A549 (cell line): Measurements from ENCODE around the gene SPPL2C. TPM values are rescaled to one million over a fixed set of nuclear protein-coding genes. Genes with fewer than 3 reads are reported as not detected.

Experiments
- BCL3 ChIP-seq: fragments of >200 bp; sonication (Bioruptor Twin); formaldehyde crosslinking; IDR thresholded peaks from 3 replicates; pipeline ENCODE4 v1.6.1; 2016
- BHLHE40 ChIP-seq: IDR thresholded peaks from 2 replicates; pipeline ENCODE4 v1.6.1; 2012; ENCODE audit warnings: low read depth, low read length, inconsistent platforms
- CBX2 ChIP-seq: fragments of 200-600 bp; sonication (generic); IDR thresholded peaks from 2 replicates; pipeline ENCODE4 v1.6.1; 2016; ENCODE audit warnings: low read depth, mild to moderate bottlenecking, borderline replicate concordance
- CEBPB ChIP-seq, 2 experiments: fragments of >200 bp in 1 of 2; sonication (Bioruptor Twin) in 1 of 2; formaldehyde crosslinking in 1 of 2; IDR thresholded peaks; 2 replicates each; pipeline ENCODE4 v1.6.1; 2012 to 2016
- CHD4 ChIP-seq: fragments of 200-600 bp; sonication (generic); IDR thresholded peaks from 2 replicates; pipeline ENCODE4 v1.6.1; 2016; ENCODE audit warnings: antibody characterized with exemption, mild to moderate bottlenecking, borderline replicate concordance
- CTCF ChIP-seq: fragments of >200 bp; sonication (Bioruptor Twin); formaldehyde crosslinking; IDR thresholded peaks from 3 replicates; pipeline ENCODE4 v1.5.1; 2016
- E2F6 ChIP-seq: IDR thresholded peaks from 2 replicates; pipeline ENCODE4 v1.6.1; 2012; ENCODE audit warnings: low read depth, borderline replicate concordance
- EHF ChIP-seq: fragments of 250-450 bp; sonication (Bioruptor Pico); IDR thresholded peaks from 2 replicates; pipeline ENCODE4 v1.5.0; 2020; ENCODE audit warnings: mild to moderate bottlenecking
- FOSB ChIP-seq: fragments of 250-450 bp; sonication (Bioruptor Pico); IDR thresholded peaks from 2 replicates; pipeline ENCODE4 v1.5.0; 2020; ENCODE audit warnings: mild to moderate bottlenecking, moderate library complexity
- FOSL2 ChIP-seq, 2 experiments: fragments of 450-650 bp in 1 of 2; fragments of >200 bp in 1 of 2; sonication (Bioruptor Twin) in 1 of 2; formaldehyde crosslinking; IDR thresholded peaks; 2 replicates each; pipeline versions ENCODE4 v1.5.0 to v1.6.1; 2016 to 2020; ENCODE audit warnings: mild to moderate bottlenecking in 1 of 2, moderate library complexity in 1 of 2
- FOXS1 ChIP-seq: fragments of 250-450 bp; sonication (Bioruptor Pico); IDR thresholded peaks from 2 replicates; pipeline ENCODE4 v1.5.0; 2020; ENCODE audit warnings: mild to moderate bottlenecking, moderate library complexity
- HEYL ChIP-seq: fragments of 250-450 bp; sonication (Bioruptor Pico); IDR thresholded peaks from 2 replicates; pipeline ENCODE4 v1.8.0; 2021; ENCODE audit warnings: mild to moderate bottlenecking, moderate library complexity
- HMGXB4 ChIP-seq: fragments of 250-450 bp; sonication (Bioruptor Pico); IDR thresholded peaks from 2 replicates; pipeline ENCODE4 v1.5.0; 2021; ENCODE audit warnings: mild to moderate bottlenecking, moderate library complexity, borderline replicate concordance
- HOXA7 ChIP-seq: fragments of 250-450 bp; sonication (Bioruptor Pico); IDR thresholded peaks from 2 replicates; pipeline ENCODE4 v1.5.0; 2020; ENCODE audit warnings: mild to moderate bottlenecking, moderate library complexity
- HOXB5 ChIP-seq: fragments of 250-450 bp; sonication (Bioruptor Pico); IDR thresholded peaks from 2 replicates; pipeline ENCODE4 v1.5.0; 2020; ENCODE audit warnings: mild to moderate bottlenecking, moderate library complexity
- JUN ChIP-seq, 2 experiments: fragments of >200 bp; sonication (Bioruptor Twin); formaldehyde crosslinking; IDR thresholded peaks; 2 replicates in 1 of 2; 3 replicates in 1 of 2; pipeline ENCODE4 v1.6.1; 2016 to 2017
- KDM1A ChIP-seq: fragments of 200-600 bp; sonication (generic); IDR thresholded peaks from 2 replicates; pipeline ENCODE4 v1.6.1; 2016; ENCODE audit warnings: low read depth, mild to moderate bottlenecking
- KDM5A ChIP-seq: fragments of 200-600 bp; sonication (generic); IDR thresholded peaks from 2 replicates; pipeline ENCODE4 v1.6.1; 2016; ENCODE audit warnings: antibody characterized with exemption, mild to moderate bottlenecking
- MAFK ChIP-seq: fragments of 450-650 bp; IDR thresholded peaks from 2 replicates; pipeline ENCODE4 v1.6.1; 2014; ENCODE audit not compliant: partially characterized antibody
- MAX ChIP-seq: IDR thresholded peaks from 2 replicates; pipeline ENCODE4 v1.6.1; 2012
- MAZ ChIP-seq: fragments of 150-350 bp; IDR thresholded peaks from 2 replicates; pipeline ENCODE4 v1.6.1; 2014; ENCODE audit warnings: antibody characterized with exemption, low read depth, low read length, borderline replicate concordance
- NFE2L2 ChIP-seq: fragments of 150-350 bp; conservative IDR thresholded peaks from 2 replicates; pipeline ENCODE4 v1.6.1; 2014; ENCODE audit warnings: low read length
- NPAS2 ChIP-seq: fragments of 250-450 bp; sonication (Bioruptor Pico); IDR thresholded peaks from 2 replicates; pipeline ENCODE4 v1.8.0; 2022; ENCODE audit warnings: mild to moderate bottlenecking, moderate library complexity, borderline replicate concordance
- NR3C1 ChIP-seq: fragments of >200 bp; sonication (Bioruptor Twin); formaldehyde crosslinking; IDR thresholded peaks from 3 replicates; pipeline ENCODE4 v1.6.1; 2017
- PBX3 ChIP-seq: IDR thresholded peaks from 2 replicates; pipeline ENCODE4 v1.6.1; 2012
- PHF8 ChIP-seq: fragments of 200-600 bp; sonication (generic); IDR thresholded peaks from 2 replicates; pipeline ENCODE4 v1.6.1; 2016; ENCODE audit warnings: low read depth, mild to moderate bottlenecking, antibody characterized with exemption, moderate library complexity, borderline replicate concordance
- RAD21 ChIP-seq, 2 experiments: fragments of >200 bp in 1 of 2; sonication (Bioruptor Twin) in 1 of 2; formaldehyde crosslinking in 1 of 2; IDR thresholded peaks in 1 of 2; conservative IDR thresholded peaks in 1 of 2; 2 replicates in 1 of 2; 3 replicates in 1 of 2; pipeline ENCODE4 v1.6.1; 2012 to 2018; ENCODE audit warnings: inconsistent platforms in 1 of 2
- RARB ChIP-seq: fragments of 250-450 bp; sonication (Bioruptor Pico); IDR thresholded peaks from 2 replicates; pipeline ENCODE4 v1.8.0; 2021; ENCODE audit warnings: mild to moderate bottlenecking, moderate library complexity
- RNF2 ChIP-seq: fragments of 200-600 bp; sonication (generic); IDR thresholded peaks from 2 replicates; pipeline ENCODE4 v1.6.1; 2016; ENCODE audit warnings: low read depth, mild to moderate bottlenecking, antibody characterized with exemption, moderate library complexity, borderline replicate concordance
- SMC3 ChIP-seq: fragments of >200 bp; sonication (Bioruptor Twin); formaldehyde crosslinking; IDR thresholded peaks from 3 replicates; pipeline ENCODE4 v1.6.1; 2018; ENCODE audit warnings: inconsistent platforms
- USF2 ChIP-seq: fragments of 450-650 bp; IDR thresholded peaks from 2 replicates; pipeline ENCODE4 v1.6.1; 2014; ENCODE audit warnings: antibody characterized with exemption
- ZC3H11A ChIP-seq: fragments of 450-650 bp; IDR thresholded peaks from 2 replicates; pipeline ENCODE4 v1.6.1; 2014; ENCODE audit warnings: antibody characterized with exemption, mild to moderate bottlenecking
- ZFP36 ChIP-seq: fragments of 450-650 bp; IDR thresholded peaks from 2 replicates; pipeline ENCODE4 v1.6.1; 2014; ENCODE audit warnings: borderline replicate concordance; ENCODE audit not compliant: partially characterized antibody
- ZSCAN20 ChIP-seq: fragments of 250-450 bp; sonication (Bioruptor Pico); IDR thresholded peaks from 2 replicates; pipeline ENCODE4 v1.8.0; 2022; ENCODE audit warnings: mild to moderate bottlenecking, moderate library complexity
- polyA plus RNA-seq, 4 experiments: library from polyadenylated mRNA; depleted of rRNA in 3 of 4; stranded (reverse); fragments of >200 nt; fragmentation: RNase III in 1 of 4; extraction: RNeasy Plus Mini Kit Qiagen cat#74134 plus additional on column Dnase treatment in 1 of 4; gene quantifications; 2 replicates in 3 of 4; 3 replicates in 1 of 4; pipeline ENCODE4 v1.2.3, GENCODE V29; 2011 to 2017

SPPL2C gene
- polyA plus RNA-seq, 2 of the 4 experiments (the other 2 are of a cell fraction) = not detected

GRCh38 chr17:45894022-45894784, 49.5 kb downstream of the SPPL2C start, which contains the start of gene MAPT (continued):
- TF ChIP-seq USF2 (peak; percentile 55), RAD21 (conservative IDR thresholded peaks at IDR 0.05 in 1 of 2, IDR thresholded peaks at IDR 0.05 in 1 of 2) (peak; percentile 15 to 54; a peak in 4 of 5 replicates), CEBPB (IDR thresholded peaks at IDR 0.05) (no peak), NR3C1 (no peak), NFE2L2 (peak; percentile 13; the same call in 1 of the 2 replicates), KDM1A (no peak), NPAS2 (CRISPR knock-in tag) (0 out of 2 replicates have a peak, but pooled peaks have one; percentile 27), JUN (IDR thresholded peaks at IDR 0.05) (peak; percentile 84 to 90), HMGXB4 (peak; percentile 89; the same call in 1 of the 2 replicates), FOXS1 (CRISPR knock-in tag) (peak; percentile 85; the same call in 1 of the 2 replicates), PBX3 (no peak), MAFK (no peak), RARB (no peak), ZFP36 (no peak), EHF (CRISPR knock-in tag) (peak; percentile 93), FOSB (CRISPR knock-in tag) (no peak), HOXB5 (CRISPR knock-in tag) (peak; percentile 96), MAZ (peak; percentile 83; the same call in 1 of the 2 replicates), MAX (peak; percentile 99), CHD4 (no peak), KDM5A (no peak), PHF8 (peak; percentile 84; the same call in 1 of the 2 replicates), CTCF (peak; percentile 99), ZC3H11A (peak; percentile 6; the same call in 1 of the 2 replicates), E2F6 (peak; percentile 98), BHLHE40 (no peak), HOXA7 (CRISPR knock-in tag) (peak; percentile 73; the same call in 1 of the 2 replicates), ZSCAN20 (CRISPR knock-in tag) (peak; percentile 70), BCL3 (peak; percentile 60; the same call in 1 of the 3 replicates), HEYL (CRISPR knock-in tag) (no peak), RNF2 (no peak), FOSL2 (IDR thresholded peaks at IDR 0.05) (no peak), FOSL2 (CRISPR knock-in tag; IDR thresholded peaks at IDR 0.05) (no peak), SMC3 (peak; percentile 64), CBX2 (no peak)
